Measurements from ENCODE around the gene SBF2. TPM values are rescaled to one million over a fixed set of nuclear protein-coding genes. Genes with fewer than 3 reads are reported as not detected.
A peak's percentile ranks its signal among the peaks of the same experiment; 100 is the strongest.

The SBF2 gene
- total RNA-seq, 1 experiment from 2014 or later, result 13.8 TPM

GRCh38 chr11:10066441-10066840 is 227.6 kb downstream of the SBF2 start:
- H3K27ac ChIP-seq (ENCODE audit: low read length), result no peak overlapping the region
- no peak for DNase-seq
- no peak overlapping the region for H2AFZ ChIP-seq (ENCODE audit: low read length)
- H3K27me3 ChIP-seq (ENCODE audit: low read length), result peaks cover 2% of the 10 kb centered on the region; the same call in 1 of the 2 replicates
- H3K4me2 ChIP-seq (ENCODE audit: low read depth, low read length, poor library complexity, severe bottlenecking), result no peak overlapping the region
- no peak overlapping the region for H3K4me3 ChIP-seq (ENCODE audit: low read length)
- H3K4me1 ChIP-seq (ENCODE audit: low read length), result no peaks in the 10 kb centered on the region
- H3K79me2 ChIP-seq (ENCODE audit: low read length), result no peaks in the 10 kb centered on the region
- H4K20me1 ChIP-seq (ENCODE audit: insufficient read depth, low read depth, low read length), result no peaks in the 10 kb centered on the region
- H3K36me3 ChIP-seq (ENCODE audit: insufficient read depth, low read length), result no peaks in the 10 kb centered on the region
- H3K9me2 ChIP-seq (replicated peaks; ENCODE audit: insufficient read depth, low read length), result no peaks in the 10 kb centered on the region
- no peak overlapping the region for H3K9ac ChIP-seq (ENCODE audit: low read length)
- no peaks in the 10 kb centered on the region for H3K9me3 ChIP-seq (ENCODE audit: low read length)

DNA sequence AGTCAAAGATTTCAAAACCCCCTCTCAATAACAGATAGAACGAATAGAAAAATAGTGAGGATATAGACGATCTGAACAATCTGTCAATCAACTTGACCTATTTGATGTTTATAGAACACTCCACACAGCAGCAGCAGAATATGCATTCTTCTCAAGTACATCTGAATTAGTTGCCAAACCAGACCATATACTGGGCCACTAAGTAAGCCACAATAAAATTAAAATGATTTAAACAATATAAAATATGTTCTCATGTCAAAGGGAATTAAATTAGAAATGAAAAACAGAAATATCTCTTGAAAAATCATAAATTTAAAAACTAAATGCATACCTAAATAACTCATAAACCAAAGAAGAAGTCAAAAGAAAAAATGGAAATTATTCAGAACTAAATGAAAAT is 229.2 kb downstream of the SBF2 start:
- Histone ChIP-seq H2AFZ (ENCODE audit: low read length) (no peak overlapping the region), H3K79me2 (ENCODE audit: low read length) (no peaks in the 10 kb centered on the region), H3K9ac (ENCODE audit: low read length) (no peak overlapping the region), H3K4me1 (ENCODE audit: low read length) (no peaks in the 10 kb centered on the region), H4K20me1 (ENCODE audit: insufficient read depth, low read depth, low read length) (no peaks in the 10 kb centered on the region), H3K9me3 (ENCODE audit: low read length) (no peaks in the 10 kb centered on the region), H3K27ac (ENCODE audit: low read length) (no peak overlapping the region), H3K9me2 (replicated peaks; ENCODE audit: insufficient read depth, low read length) (no peaks in the 10 kb centered on the region), H3K4me3 (ENCODE audit: low read length) (no peak overlapping the region), H3K4me2 (ENCODE audit: low read depth, low read length, poor library complexity, severe bottlenecking) (no peak overlapping the region), H3K27me3 (ENCODE audit: low read length) (peaks cover 2% of the 10 kb centered on the region; the same call in 1 of the 2 replicates), H3K36me3 (ENCODE audit: insufficient read depth, low read length) (no peaks in the 10 kb centered on the region)
- no peak for DNase-seq

DNA sequence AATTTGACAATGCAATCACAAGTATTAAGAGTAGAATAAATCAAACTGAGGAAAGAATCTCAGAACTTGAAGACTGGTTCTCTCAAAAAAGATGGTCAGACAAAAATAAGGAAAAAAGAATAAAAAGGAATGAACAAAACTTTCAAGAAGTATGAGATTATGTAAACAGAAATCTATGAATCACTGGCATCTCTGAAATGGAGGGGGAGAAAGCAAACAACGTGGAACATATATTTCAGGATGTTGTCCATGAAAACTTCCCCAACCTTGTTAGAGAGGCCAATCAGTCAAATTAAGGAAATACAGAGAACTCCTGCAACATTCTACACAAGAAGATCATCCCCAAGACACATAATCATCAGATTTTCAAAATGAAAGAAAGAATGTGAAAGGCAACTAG is 235.7 kb downstream of the SBF2 start:
- Histone ChIP-seq H3K79me2 (ENCODE audit: low read length) (no peaks in the 10 kb centered on the region), H2AFZ (ENCODE audit: low read length) (no peak overlapping the region), H3K9me3 (ENCODE audit: low read length) (no peaks in the 10 kb centered on the region), H3K9me2 (replicated peaks; ENCODE audit: insufficient read depth, low read length) (no peaks in the 10 kb centered on the region), H3K4me2 (ENCODE audit: low read depth, low read length, poor library complexity, severe bottlenecking) (no peak overlapping the region), H3K36me3 (ENCODE audit: insufficient read depth, low read length) (no peaks in the 10 kb centered on the region), H3K27me3 (ENCODE audit: low read length) (peaks cover 2% of the 10 kb centered on the region; the same call in 1 of the 2 replicates), H4K20me1 (ENCODE audit: insufficient read depth, low read depth, low read length) (no peaks in the 10 kb centered on the region; the same call in 1 of the 2 replicates), H3K9ac (ENCODE audit: low read length) (no peak overlapping the region), H3K4me1 (ENCODE audit: low read length) (no peaks in the 10 kb centered on the region), H3K4me3 (ENCODE audit: low read length) (no peak overlapping the region), H3K27ac (ENCODE audit: low read length) (no peak overlapping the region)
- DNase-seq, result no peak

- Histone ChIP-seq H3K4me2 (ENCODE audit: low read depth, low read length, poor library complexity, severe bottlenecking) (no peak overlapping the region), H4K20me1 (ENCODE audit: insufficient read depth, low read depth, low read length) (no peaks in the 10 kb centered on the region), H3K9me2 (replicated peaks; ENCODE audit: insufficient read depth, low read length) (no peaks in the 10 kb centered on the region), H2AFZ (ENCODE audit: low read length) (no peak overlapping the region), H3K27me3 (ENCODE audit: low read length) (no peaks in the 10 kb centered on the region), H3K9ac (ENCODE audit: low read length) (no peak overlapping the region), H3K4me1 (ENCODE audit: low read length) (no peaks in the 10 kb centered on the region), H3K36me3 (ENCODE audit: insufficient read depth, low read length) (no peaks in the 10 kb centered on the region), H3K9me3 (ENCODE audit: low read length) (no peaks in the 10 kb centered on the region), H3K79me2 (ENCODE audit: low read length) (no peaks in the 10 kb centered on the region), H3K4me3 (ENCODE audit: low read length) (no peak overlapping the region), H3K27ac (ENCODE audit: low read length) (no peak overlapping the region)
- no peak for DNase-seq
Measured at GRCh38 chr11:10051868-10052586, 242.0 kb downstream of the SBF2 start.

GRCh38 chr11:10050561-10050960 is 243.5 kb downstream of the SBF2 start:
- Histone ChIP-seq H3K27ac (ENCODE audit: low read length) (no peak overlapping the region), H3K4me2 (ENCODE audit: low read depth, low read length, poor library complexity, severe bottlenecking) (no peak overlapping the region), H3K27me3 (ENCODE audit: low read length) (0 out of 2 replicates have a peak, but pooled peaks cover 2% of the 10 kb centered on the region), H3K36me3 (ENCODE audit: insufficient read depth, low read length) (no peaks in the 10 kb centered on the region), H4K20me1 (ENCODE audit: insufficient read depth, low read depth, low read length) (no peaks in the 10 kb centered on the region), H3K4me3 (ENCODE audit: low read length) (no peak overlapping the region), H3K9me2 (replicated peaks; ENCODE audit: insufficient read depth, low read length) (no peaks in the 10 kb centered on the region), H2AFZ (ENCODE audit: low read length) (no peak overlapping the region), H3K79me2 (ENCODE audit: low read length) (no peaks in the 10 kb centered on the region), H3K9me3 (ENCODE audit: low read length) (no peaks in the 10 kb centered on the region; the same call in 1 of the 2 replicates), H3K9ac (ENCODE audit: low read length) (no peak overlapping the region), H3K4me1 (ENCODE audit: low read length) (no peaks in the 10 kb centered on the region)
- no peak for DNase-seq

DNA sequence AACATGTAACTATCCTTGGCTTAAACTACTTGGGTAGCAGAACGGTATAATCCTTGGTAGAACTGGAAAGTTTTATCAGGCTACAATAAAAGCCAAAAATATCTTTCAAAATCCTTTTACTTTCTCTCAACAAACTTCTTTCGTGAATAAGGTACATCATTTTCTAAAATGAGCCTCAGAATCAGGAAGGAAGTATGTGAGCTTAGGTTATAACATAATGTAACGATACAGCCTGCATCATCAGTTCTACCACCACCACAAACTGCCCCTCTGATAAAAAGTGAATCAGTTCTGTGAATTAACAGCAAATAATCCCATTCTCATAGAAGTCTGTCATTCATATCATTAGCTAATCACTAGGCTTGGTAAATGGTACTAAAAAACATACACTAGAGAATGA is 244.3 kb downstream of the SBF2 start:
- no peak overlapping the region for H3K4me2 ChIP-seq (ENCODE audit: low read depth, low read length, poor library complexity, severe bottlenecking)
- no peaks in the 10 kb centered on the region; the same call in 1 of the 2 replicates for H3K9me3 ChIP-seq (ENCODE audit: low read length)
- H3K4me3 ChIP-seq (ENCODE audit: low read length), result no peak overlapping the region
- no peak overlapping the region for H3K9ac ChIP-seq (ENCODE audit: low read length)
- 0 out of 2 replicates have a peak, but pooled peaks cover 2% of the 10 kb centered on the region for H3K27me3 ChIP-seq (ENCODE audit: low read length)
- H3K4me1 ChIP-seq (ENCODE audit: low read length), result no peaks in the 10 kb centered on the region
- no peaks in the 10 kb centered on the region for H3K36me3 ChIP-seq (ENCODE audit: insufficient read depth, low read length)
- H4K20me1 ChIP-seq (ENCODE audit: insufficient read depth, low read depth, low read length), result no peaks in the 10 kb centered on the region
- no peaks in the 10 kb centered on the region for H3K79me2 ChIP-seq (ENCODE audit: low read length)
- H2AFZ ChIP-seq (ENCODE audit: low read length), result no peak overlapping the region
- no peak for DNase-seq
- no peak overlapping the region for H3K27ac ChIP-seq (ENCODE audit: low read length)
- H3K9me2 ChIP-seq (replicated peaks; ENCODE audit: insufficient read depth, low read length), result no peaks in the 10 kb centered on the region

DNA sequence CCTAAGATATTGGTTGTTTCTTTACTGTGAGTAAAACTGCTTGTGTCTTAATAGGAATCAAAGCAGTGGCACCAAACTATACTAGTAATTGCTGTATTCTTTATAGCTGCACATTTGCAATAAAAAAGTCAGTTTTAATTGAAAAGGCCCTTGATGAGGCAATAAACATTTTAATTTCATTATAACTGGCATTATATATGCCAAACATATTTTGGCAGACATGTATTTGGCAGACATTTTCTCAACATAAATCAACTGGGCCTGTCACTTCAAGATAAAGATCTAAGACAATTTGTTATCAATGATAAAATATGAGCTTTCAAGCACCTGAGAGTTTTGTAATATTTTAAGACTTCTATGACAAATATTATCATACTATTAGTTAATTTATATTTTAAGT is 245.7 kb downstream of the SBF2 start:
- Histone ChIP-seq H3K4me1 (ENCODE audit: low read length) (no peaks in the 10 kb centered on the region), H3K79me2 (ENCODE audit: low read length) (no peaks in the 10 kb centered on the region), H3K27me3 (ENCODE audit: low read length) (0 out of 2 replicates have a peak, but pooled peaks cover 2% of the 10 kb centered on the region), H4K20me1 (ENCODE audit: insufficient read depth, low read depth, low read length) (no peaks in the 10 kb centered on the region), H2AFZ (ENCODE audit: low read length) (no peak overlapping the region), H3K9me3 (ENCODE audit: low read length) (no peaks in the 10 kb centered on the region; the same call in 1 of the 2 replicates), H3K4me3 (ENCODE audit: low read length) (no peak overlapping the region), H3K9ac (ENCODE audit: low read length) (no peak overlapping the region), H3K4me2 (ENCODE audit: low read depth, low read length, poor library complexity, severe bottlenecking) (no peak overlapping the region), H3K27ac (ENCODE audit: low read length) (no peak overlapping the region), H3K36me3 (ENCODE audit: insufficient read depth, low read length) (no peaks in the 10 kb centered on the region), H3K9me2 (replicated peaks; ENCODE audit: insufficient read depth, low read length) (no peaks in the 10 kb centered on the region)
- DNase-seq, result no peak

DNA sequence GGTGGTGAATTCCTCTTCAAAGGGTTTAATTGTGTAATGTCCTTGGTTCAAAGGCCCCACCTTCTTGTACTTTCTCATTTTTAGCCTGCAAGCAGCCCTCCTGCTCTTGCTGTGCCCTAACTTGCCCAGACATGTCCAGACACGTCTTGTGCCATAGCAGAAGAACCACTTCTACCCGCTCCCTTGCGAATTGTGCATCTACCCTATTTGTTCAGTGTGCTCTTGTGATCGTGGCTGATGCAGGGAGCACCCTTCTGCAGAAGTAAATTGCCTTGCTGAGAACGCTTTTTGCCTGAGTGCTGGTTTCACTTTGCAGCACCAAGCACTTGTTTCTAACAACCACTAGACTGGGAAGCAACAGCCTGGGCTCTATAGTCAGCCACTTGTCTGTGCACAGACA is 249.4 kb downstream of the SBF2 start:
- no peaks in the 10 kb centered on the region for H4K20me1 ChIP-seq (ENCODE audit: insufficient read depth, low read depth, low read length)
- DNase-seq, result peak; percentile 33
- no peaks in the 10 kb centered on the region for H3K4me1 ChIP-seq (ENCODE audit: low read length)
- no peaks in the 10 kb centered on the region for H3K36me3 ChIP-seq (ENCODE audit: insufficient read depth, low read length)
- no peak overlapping the region for H2AFZ ChIP-seq (ENCODE audit: low read length)
- no peak overlapping the region for H3K27ac ChIP-seq (ENCODE audit: low read length)
- 0 out of 2 replicates have a peak, but pooled peaks cover 2% of the 10 kb centered on the region for H3K27me3 ChIP-seq (ENCODE audit: low read length)
- no peak overlapping the region for H3K9ac ChIP-seq (ENCODE audit: low read length)
- no peaks in the 10 kb centered on the region; the same call in 1 of the 2 replicates for H3K9me3 ChIP-seq (ENCODE audit: low read length)
- H3K9me2 ChIP-seq (replicated peaks; ENCODE audit: insufficient read depth, low read length), result no peaks in the 10 kb centered on the region
- no peaks in the 10 kb centered on the region for H3K79me2 ChIP-seq (ENCODE audit: low read length)
- no peak overlapping the region for H3K4me3 ChIP-seq (ENCODE audit: low read length)
- H3K4me2 ChIP-seq (ENCODE audit: low read depth, low read length, poor library complexity, severe bottlenecking), result no peak overlapping the region

Data from Karpas-422 (cell line).